ENCODE results near the gene PTPRN2. TPM values are rescaled to one million over a fixed set of nuclear protein-coding genes. Genes with fewer than 3 reads are reported as not detected.
"Not testable (repeated sequence)": the region's sequence is repeated elsewhere in the genome, so short reads cannot be mapped to it uniquely, and the experiment has no call there.

PTPRN2 gene
- total and polyA plus RNA-seq, 2 donors: 1.7 to 1.9 TPM

DNA sequence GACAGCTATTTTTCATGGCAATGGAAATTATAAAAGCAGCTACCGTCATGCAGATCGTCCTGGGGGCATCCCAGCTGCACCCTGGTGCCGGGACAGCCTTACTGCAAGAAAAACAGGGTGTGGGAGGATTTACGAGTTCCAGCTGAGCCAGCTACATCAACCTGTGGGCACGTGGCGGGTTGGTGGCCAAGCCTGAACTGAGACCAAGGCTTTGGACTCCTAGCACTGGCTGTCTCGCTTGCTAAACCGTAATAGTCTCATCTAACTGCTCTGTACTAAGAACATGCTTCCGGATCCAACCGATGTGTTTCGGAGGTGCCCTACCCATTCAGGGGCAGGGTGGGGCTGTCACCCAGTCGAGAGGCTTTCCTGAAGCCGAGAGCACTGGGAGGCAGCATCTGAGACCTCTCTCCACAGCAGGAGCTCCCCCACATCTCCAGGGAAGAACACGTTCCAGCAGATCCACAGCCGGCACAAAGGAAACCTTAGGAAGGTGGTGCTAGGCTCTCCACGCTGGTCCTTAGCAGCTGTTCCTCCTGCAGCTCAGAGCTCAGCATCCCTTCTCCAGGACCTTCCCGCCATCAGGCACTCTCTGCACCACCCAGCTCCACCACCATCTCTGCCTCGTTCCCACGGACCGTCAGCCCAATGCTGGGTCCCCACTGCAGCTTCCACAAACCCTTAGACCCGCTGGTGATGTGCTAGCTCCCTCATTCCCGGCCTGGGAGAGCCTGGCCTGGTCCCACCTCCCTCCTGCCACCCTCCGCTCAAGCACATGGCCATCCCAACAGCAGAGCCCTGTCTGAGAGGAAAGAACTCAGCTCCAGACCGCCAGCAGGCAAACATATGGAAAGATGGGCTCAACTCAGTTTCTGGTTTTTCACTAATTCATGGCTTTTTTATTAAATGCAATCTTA lies 158.5 kb downstream of the PTPRN2 start:
- Histone ChIP-seq H3K36me3 (ENCODE audit: control insufficient read depth in 2 of 2, insufficient read depth in 2 of 2, low read length in 1 of 2) (no peaks in the 10 kb centered on the region), H3K4me1 (ENCODE audit: control insufficient read depth in 2 of 2, insufficient read depth in 2 of 2, low read length in 2 of 2) (peaks cover 0 to 3% of the 10 kb centered on the region in 2 donors), H3K27ac (ENCODE audit: low read depth in 1 of 2, low read length in 1 of 2) (no peak overlapping the region), H3K4me3 (ENCODE audit: low read length in 2 of 2) (no peak overlapping the region), H3K9me3 (ENCODE audit: control insufficient read depth in 2 of 2, insufficient read depth in 1 of 2, low read length in 1 of 2) (peaks cover 0 to 2% of the 10 kb centered on the region in 2 donors), H3K27me3 (ENCODE audit: control insufficient read depth in 2 of 2, insufficient read depth in 1 of 2, low read length in 1 of 2) (no peaks in the 10 kb centered on the region)
- DNase-seq (ENCODE audit: low read depth in 6 of 9, low spot score in 9 of 9): no peak
- WGBS: 83% methylated on average over 24 of the region's 24 CpGs

DNA sequence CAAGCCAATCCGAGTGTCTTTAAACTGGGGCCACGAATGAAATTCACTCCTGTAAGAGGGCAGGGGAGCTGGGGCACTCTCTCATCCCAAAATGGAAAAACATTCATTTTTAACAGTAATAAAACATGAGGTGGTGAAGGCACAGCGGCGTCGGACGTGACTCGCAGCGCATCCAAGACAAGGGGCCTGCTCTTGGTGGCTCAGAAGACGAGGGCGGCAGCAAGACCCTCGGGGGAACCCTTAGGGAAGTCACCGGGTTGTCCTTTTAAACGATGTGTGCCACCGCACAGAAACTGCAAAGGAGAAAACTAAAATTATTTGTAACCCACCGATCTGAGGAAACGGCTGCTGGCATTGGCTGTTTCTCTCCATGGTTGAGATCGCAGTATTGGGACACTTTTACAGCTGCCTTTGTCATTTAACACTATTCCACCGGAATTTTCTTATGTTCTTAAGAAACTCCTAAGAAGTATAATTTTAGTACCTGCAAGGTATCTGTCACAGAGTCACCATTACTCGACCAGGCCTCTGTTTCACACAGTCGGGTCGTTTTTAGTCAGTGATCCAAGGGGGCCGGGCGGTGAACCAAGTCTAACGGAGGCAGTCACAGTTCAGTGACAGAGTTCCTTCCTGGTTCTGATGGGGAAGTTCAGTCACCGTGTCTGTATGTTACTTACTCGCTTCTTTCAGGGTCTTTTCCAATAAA lies 159.3 kb downstream of the PTPRN2 start:
- Histone ChIP-seq H3K9me3 (ENCODE audit: control insufficient read depth in 2 of 2, insufficient read depth in 1 of 2, low read length in 1 of 2) (peaks cover 0 to 2% of the 10 kb centered on the region in 2 donors), H3K27ac (ENCODE audit: low read depth in 1 of 2, low read length in 1 of 2) (no peak overlapping the region), H3K4me1 (ENCODE audit: control insufficient read depth in 2 of 2, insufficient read depth in 2 of 2, low read length in 2 of 2) (peaks cover 0 to 3% of the 10 kb centered on the region in 2 donors), H3K27me3 (ENCODE audit: control insufficient read depth in 2 of 2, insufficient read depth in 1 of 2, low read length in 1 of 2) (no peaks in the 10 kb centered on the region), H3K4me3 (ENCODE audit: low read length in 2 of 2) (no peak overlapping the region), H3K36me3 (ENCODE audit: control insufficient read depth in 2 of 2, insufficient read depth in 2 of 2, low read length in 1 of 2) (no peaks in the 10 kb centered on the region)
- no peak for DNase-seq (ENCODE audit: low read depth in 6 of 9, low spot score in 9 of 9)
- 81% methylated on average over 26 of the region's 26 CpGs for WGBS

DNA sequence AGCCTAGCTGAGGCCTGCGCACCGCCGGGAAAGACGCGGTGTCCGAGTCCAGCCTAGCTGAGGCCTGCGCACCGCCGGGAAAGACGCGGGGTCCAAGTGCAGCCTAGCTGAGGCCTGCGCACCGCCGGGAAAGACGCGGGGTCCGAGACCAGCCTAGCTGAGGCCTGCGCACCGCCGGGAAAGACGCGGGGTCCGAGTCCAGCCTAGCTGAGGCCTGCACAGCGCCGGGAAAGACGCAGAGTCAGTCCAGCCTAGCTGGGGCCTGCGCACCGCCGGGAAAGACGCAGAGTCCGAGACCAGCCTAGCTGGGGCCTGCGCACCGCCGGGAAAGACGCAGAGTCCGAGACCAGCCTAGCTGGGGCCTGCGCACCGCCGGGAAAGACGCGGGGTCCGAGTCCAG lies 161.9 kb downstream of the PTPRN2 start:
- H3K36me3 ChIP-seq (ENCODE audit: control insufficient read depth in 2 of 2, insufficient read depth in 2 of 2, low read length in 1 of 2); H3K27ac ChIP-seq (ENCODE audit: low read depth in 1 of 2, low read length in 1 of 2); H3K27me3 ChIP-seq (ENCODE audit: control insufficient read depth in 2 of 2, insufficient read depth in 1 of 2, low read length in 1 of 2); H3K9me3 ChIP-seq (ENCODE audit: control insufficient read depth in 2 of 2, insufficient read depth in 1 of 2, low read length in 1 of 2); DNase-seq (ENCODE audit: low read depth in 6 of 9, low spot score in 9 of 9); H3K4me1 ChIP-seq (ENCODE audit: control insufficient read depth in 2 of 2, insufficient read depth in 2 of 2, low read length in 2 of 2); H3K4me3 ChIP-seq (ENCODE audit: low read length in 2 of 2): not testable (repeated sequence)
- WGBS: 98% methylated on average over 33 of the region's 42 CpGs

DNA sequence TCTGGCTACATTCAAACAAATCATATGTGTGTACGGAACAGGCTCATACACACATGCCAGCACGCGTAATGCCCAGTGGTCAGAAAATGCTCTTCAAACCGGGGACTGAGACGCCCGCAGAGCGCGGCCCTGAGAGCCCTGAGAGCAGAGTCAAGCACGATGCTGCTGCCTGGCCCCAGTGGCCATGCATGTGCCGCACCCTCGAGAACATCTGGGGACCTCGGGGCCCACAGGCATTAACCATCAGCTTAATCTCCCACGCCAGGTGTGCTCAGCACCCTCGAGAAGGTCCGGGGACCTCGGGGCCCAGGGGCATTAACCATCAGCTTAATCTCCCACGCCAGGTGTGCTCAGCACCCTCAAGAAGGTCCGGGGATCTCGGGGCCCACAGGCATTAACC lies 163.1 kb downstream of the PTPRN2 start:
- Histone ChIP-seq H3K4me1 (ENCODE audit: control insufficient read depth in 2 of 2, insufficient read depth in 2 of 2, low read length in 2 of 2) (no peaks in the 10 kb centered on the region), H3K9me3 (ENCODE audit: control insufficient read depth in 2 of 2, insufficient read depth in 1 of 2, low read length in 1 of 2) (no peaks in the 10 kb centered on the region), H3K27ac (ENCODE audit: low read depth in 1 of 2, low read length in 1 of 2) (no peak overlapping the region), H3K27me3 (ENCODE audit: control insufficient read depth in 2 of 2, insufficient read depth in 1 of 2, low read length in 1 of 2) (no peaks in the 10 kb centered on the region), H3K36me3 (ENCODE audit: control insufficient read depth in 2 of 2, insufficient read depth in 2 of 2, low read length in 1 of 2) (no peaks in the 10 kb centered on the region), H3K4me3 (ENCODE audit: low read length in 2 of 2) (no peak overlapping the region)
- 93% methylated on average over 19 of the region's 19 CpGs for WGBS
- DNase-seq (ENCODE audit: low read depth in 6 of 9, low spot score in 9 of 9): no peak

DNA sequence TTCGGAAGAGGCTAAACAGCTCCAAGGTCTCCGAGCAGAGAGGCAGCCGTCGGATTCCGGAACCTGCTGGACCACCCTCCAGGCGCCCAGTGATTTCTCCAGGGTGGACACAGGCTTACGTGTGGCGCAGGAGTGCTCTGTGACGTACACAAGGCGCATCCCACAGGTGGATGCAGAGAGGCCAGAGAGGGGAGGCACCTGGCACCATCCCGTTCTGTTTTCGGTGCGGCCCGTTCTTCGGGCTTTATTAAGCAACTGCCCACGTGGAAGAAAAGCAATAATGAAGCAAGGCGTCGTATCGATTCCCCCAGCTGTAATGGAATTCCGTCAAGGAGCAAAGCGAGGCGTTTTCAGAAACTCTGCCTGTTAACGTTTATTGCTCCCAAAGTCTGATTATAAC lies 163.6 kb downstream of the PTPRN2 start:
- WGBS: 96% methylated on average over 23 of the region's 23 CpGs
- H3K4me3 ChIP-seq (ENCODE audit: low read length in 2 of 2): no peak overlapping the region
- no peaks in the 10 kb centered on the region for H3K36me3 ChIP-seq (ENCODE audit: control insufficient read depth in 2 of 2, insufficient read depth in 2 of 2, low read length in 1 of 2)
- no peaks in the 10 kb centered on the region for H3K9me3 ChIP-seq (ENCODE audit: control insufficient read depth in 2 of 2, insufficient read depth in 1 of 2, low read length in 1 of 2)
- no peaks in the 10 kb centered on the region for H3K27me3 ChIP-seq (ENCODE audit: control insufficient read depth in 2 of 2, insufficient read depth in 1 of 2, low read length in 1 of 2)
- H3K4me1 ChIP-seq (ENCODE audit: control insufficient read depth in 2 of 2, insufficient read depth in 2 of 2, low read length in 2 of 2): no peaks in the 10 kb centered on the region
- H3K27ac ChIP-seq (ENCODE audit: low read depth in 1 of 2, low read length in 1 of 2): no peak overlapping the region
- DNase-seq (ENCODE audit: low read depth in 6 of 9, low spot score in 9 of 9): no peak

DNA sequence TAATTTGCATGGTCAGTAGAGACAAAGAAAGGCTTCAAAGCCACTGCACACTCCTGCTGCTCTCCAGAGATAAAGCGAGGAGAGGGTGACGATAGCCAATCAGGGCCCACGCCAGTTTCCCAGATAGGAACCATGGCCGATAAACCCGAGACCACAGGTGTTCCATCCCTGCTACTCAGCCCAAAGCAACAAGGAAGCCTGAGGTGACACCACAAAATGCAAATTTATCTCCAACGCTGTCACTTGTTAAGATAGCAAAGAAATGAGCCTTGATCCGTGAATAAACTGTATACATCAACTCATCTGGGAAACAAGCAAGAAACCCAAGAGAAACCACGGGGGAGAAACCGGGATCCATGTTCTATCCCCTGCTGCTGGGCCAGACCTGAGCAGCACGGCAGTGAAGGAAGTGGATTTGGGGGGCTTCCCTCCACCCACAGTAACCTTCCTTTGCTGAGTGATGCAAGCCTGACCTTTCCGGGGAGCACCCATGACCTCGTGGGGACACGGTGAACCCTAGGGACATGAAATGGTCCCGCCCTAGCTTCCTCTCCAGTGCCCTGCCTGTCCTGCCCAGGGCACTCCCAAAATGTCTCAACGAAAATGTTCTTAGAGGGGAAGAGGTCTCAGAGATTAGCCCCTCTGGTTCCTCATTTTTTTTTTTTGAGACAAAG lies 164.6 kb downstream of the PTPRN2 start:
- Histone ChIP-seq H3K27ac (ENCODE audit: low read depth in 1 of 2, low read length in 1 of 2) (no peak overlapping the region), H3K4me3 (ENCODE audit: low read length in 2 of 2) (no peak overlapping the region), H3K36me3 (ENCODE audit: control insufficient read depth in 2 of 2, insufficient read depth in 2 of 2, low read length in 1 of 2) (no peaks in the 10 kb centered on the region), H3K9me3 (ENCODE audit: control insufficient read depth in 2 of 2, insufficient read depth in 1 of 2, low read length in 1 of 2) (no peaks in the 10 kb centered on the region), H3K27me3 (ENCODE audit: control insufficient read depth in 2 of 2, insufficient read depth in 1 of 2, low read length in 1 of 2) (no peaks in the 10 kb centered on the region), H3K4me1 (ENCODE audit: control insufficient read depth in 2 of 2, insufficient read depth in 2 of 2, low read length in 2 of 2) (no peaks in the 10 kb centered on the region)
- DNase-seq (ENCODE audit: low read depth in 6 of 9, low spot score in 9 of 9): no peak
- WGBS: 74% methylated on average over 15 of the region's 15 CpGs

DNA sequence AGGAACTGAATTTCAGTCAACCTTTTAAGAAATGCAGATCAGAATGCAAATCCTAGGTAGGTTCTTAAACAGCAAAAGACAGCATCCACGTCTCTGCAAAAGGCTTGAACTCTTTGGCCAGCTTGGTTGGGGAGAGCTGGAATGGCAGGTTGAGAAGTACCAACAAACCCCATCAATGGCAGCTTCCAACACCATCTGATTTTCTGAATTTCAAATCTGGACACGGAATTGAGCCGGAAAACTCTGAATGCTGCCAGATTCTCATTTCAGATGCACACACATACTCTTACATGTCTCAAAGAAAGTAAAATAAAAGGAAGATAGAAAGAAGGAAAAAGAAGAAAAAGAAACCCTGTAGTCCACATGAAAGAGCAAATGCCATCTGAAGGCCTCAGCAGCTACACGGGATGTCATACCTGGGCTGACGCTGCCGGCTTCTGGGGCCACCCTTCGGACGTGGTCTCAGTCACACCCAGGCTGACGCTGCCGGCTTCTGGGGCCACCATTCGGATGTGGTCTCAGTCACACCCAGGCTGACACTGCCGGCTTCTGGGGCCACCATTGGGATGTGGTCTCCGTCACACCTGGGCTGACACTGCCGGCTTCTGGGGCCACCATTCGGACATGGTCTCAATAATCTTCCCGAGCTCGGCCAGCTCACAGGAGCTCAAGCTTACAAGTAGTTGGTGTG lies 165.3 kb downstream of the PTPRN2 start:
- no peaks in the 10 kb centered on the region for H3K36me3 ChIP-seq (ENCODE audit: control insufficient read depth in 2 of 2, insufficient read depth in 2 of 2, low read length in 1 of 2)
- no peaks in the 10 kb centered on the region for H3K9me3 ChIP-seq (ENCODE audit: control insufficient read depth in 2 of 2, insufficient read depth in 1 of 2, low read length in 1 of 2)
- H3K4me1 ChIP-seq (ENCODE audit: control insufficient read depth in 2 of 2, insufficient read depth in 2 of 2, low read length in 2 of 2): no peaks in the 10 kb centered on the region
- no peaks in the 10 kb centered on the region for H3K27me3 ChIP-seq (ENCODE audit: control insufficient read depth in 2 of 2, insufficient read depth in 1 of 2, low read length in 1 of 2)
- H3K4me3 ChIP-seq (ENCODE audit: low read length in 2 of 2): no peak overlapping the region
- H3K27ac ChIP-seq (ENCODE audit: low read depth in 1 of 2, low read length in 1 of 2): no peak overlapping the region
- DNase-seq (ENCODE audit: low read depth in 6 of 9, low spot score in 9 of 9): no peak
- 97% methylated on average over 17 of the region's 17 CpGs for WGBS

DNA sequence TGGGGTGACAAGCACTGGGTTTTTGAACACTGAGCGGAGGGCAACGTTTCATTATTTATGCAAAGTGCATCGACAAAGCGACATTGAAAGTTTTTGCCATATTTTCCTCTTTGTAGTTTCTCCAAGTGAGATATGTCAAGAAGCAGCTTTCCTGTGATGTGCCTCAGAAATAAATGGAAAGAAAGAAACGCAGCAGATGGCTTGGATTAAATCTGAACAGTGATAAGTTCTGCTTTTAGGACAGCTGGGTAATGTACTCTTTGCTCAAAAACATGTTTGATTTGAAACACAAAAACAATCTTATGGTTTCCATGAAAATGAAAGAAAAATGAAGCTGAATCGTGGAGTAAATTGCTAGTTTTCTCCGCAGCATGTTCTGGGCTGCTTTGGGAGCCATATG lies 166.3 kb downstream of the PTPRN2 start:
- Histone ChIP-seq H3K4me3 (ENCODE audit: low read length in 2 of 2) (no peak overlapping the region), H3K27ac (ENCODE audit: low read depth in 1 of 2, low read length in 1 of 2) (no peak overlapping the region), H3K9me3 (ENCODE audit: control insufficient read depth in 2 of 2, insufficient read depth in 1 of 2, low read length in 1 of 2) (no peaks in the 10 kb centered on the region), H3K36me3 (ENCODE audit: control insufficient read depth in 2 of 2, insufficient read depth in 2 of 2, low read length in 1 of 2) (no peaks in the 10 kb centered on the region), H3K4me1 (ENCODE audit: control insufficient read depth in 2 of 2, insufficient read depth in 2 of 2, low read length in 2 of 2) (no peaks in the 10 kb centered on the region), H3K27me3 (ENCODE audit: control insufficient read depth in 2 of 2, insufficient read depth in 1 of 2, low read length in 1 of 2) (no peaks in the 10 kb centered on the region)
- DNase-seq (ENCODE audit: low read depth in 6 of 9, low spot score in 9 of 9): no peak
- 90% methylated on average over 7 of the region's 7 CpGs for WGBS

Measured in thymus (tissue), 11 donors.